ENCODE results near the gene EARS2.

DNA sequence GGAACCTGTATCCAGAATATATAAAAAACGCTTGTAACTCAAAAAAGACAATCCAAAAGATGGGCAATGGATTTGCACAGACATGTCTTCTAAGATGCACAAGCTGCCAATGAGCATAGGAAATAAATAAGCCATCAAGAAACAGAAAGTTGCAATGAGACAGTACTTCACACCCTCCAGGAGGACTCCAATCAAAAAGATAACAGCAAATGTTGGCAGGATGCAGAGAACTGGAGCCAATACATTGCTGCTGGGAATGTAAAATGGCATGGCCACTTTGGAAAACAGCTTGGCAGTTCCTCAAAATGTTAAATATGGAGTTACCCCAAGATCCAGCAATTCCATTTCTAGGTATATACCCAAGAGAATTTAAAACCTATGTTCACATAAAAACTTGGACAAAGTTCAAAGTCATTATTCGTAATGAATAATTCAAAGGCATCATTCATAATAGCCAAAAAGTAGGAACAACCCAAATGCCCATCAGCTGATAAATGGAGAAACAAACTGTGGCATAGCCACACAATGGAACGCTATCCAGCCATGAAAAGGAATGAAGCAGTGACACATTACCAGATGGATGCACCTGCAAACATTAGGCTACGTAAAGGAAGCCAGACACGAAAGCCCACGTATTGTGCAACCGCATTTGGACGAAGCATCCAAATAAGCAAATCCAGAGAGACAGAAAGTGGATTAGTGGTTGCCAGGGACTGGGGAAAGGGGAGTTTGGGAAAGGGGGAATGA lies 72.5 kb downstream of the EARS2 start:
- TF ChIP-seq POLR2A (IDR thresholded peaks at IDR 0.05; ENCODE audit: low read depth, low read length) (no peak), TAF1 (IDR thresholded peaks at IDR 0.05; ENCODE audit: low read depth, low read length) (no peak), POLR2AphosphoS5 (IDR thresholded peaks at IDR 0.05; ENCODE audit: low read depth, low read length) (no peak), SPI1 (IDR thresholded peaks at IDR 0.05; ENCODE audit: low read depth, low read length) (no peak)
